ENCODE measurements around the gene SEC22B.
"Not testable (repeated sequence)": the region's sequence is repeated elsewhere in the genome, so short reads cannot be mapped to it uniquely, and the experiment has no call there.

Gene SEC22B

GRCh38 chr1:120122262-120122893 lies 53.9 kb downstream of the SEC22B start:
- POLR2A ChIA-PET; H3K36me3 ChIP-seq (ENCODE audit: control insufficient read depth in 4 of 4, insufficient read depth in 4 of 4, low read length in 3 of 4); H3K27ac ChIP-seq (ENCODE audit: insufficient read depth in 1 of 2, low read depth in 1 of 2, low read length in 2 of 2, poor library complexity in 1 of 2, severe bottlenecking in 2 of 2); H3K27me3 ChIP-seq (replicated peaks in 2 of 5; ENCODE audit: control insufficient read depth in 4 of 5, insufficient read depth in 5 of 5, low read length in 4 of 5); H3K9me3 ChIP-seq (ENCODE audit: control extremely low read depth in 1 of 5, control insufficient read depth in 4 of 5, insufficient read depth in 2 of 5, low read depth in 1 of 5, low read length in 4 of 5); CTCF ChIA-PET; H3K4me1 ChIP-seq (ENCODE audit: control extremely low read depth in 1 of 4, control insufficient read depth in 4 of 4, insufficient read depth in 4 of 4, low read length in 3 of 4): not testable (repeated sequence)
- H3K4me3 ChIP-seq (ENCODE audit: control insufficient read depth in 1 of 7, extremely low read depth in 1 of 7, insufficient read depth in 4 of 7, low read depth in 2 of 7, low read length in 6 of 7): peak overlapping the region in 1 of 7 experiments; percentile 28
- DNase-seq: peak in 1 of 3 donors; percentile 14
- WGBS (ENCODE audit: insufficient coverage): no CpG with 5 or more reads among the region's 5 CpGs

DNA sequence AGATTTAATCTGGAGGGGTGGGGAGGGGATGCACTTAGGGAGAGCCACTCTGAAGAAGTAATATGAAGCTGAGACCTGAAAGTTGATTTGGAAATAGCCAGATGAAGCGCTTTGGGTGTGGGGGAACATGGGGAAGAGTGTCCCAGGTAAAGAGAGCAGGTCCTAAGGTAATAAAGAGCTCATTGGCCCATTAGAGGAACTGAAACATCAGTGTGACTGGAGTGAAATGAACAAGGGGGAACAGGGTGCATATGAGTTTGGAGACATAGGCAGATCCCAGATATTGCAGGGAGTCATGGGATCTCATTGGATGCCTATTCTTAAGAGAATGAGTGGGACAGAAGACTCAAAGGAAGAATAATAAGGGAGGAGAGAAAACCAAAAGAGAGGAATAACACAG lies 54.5 kb downstream of the SEC22B start:
- H3K36me3 ChIP-seq (ENCODE audit: control insufficient read depth in 4 of 4, insufficient read depth in 4 of 4, low read length in 3 of 4); H3K9me3 ChIP-seq (ENCODE audit: control extremely low read depth in 1 of 5, control insufficient read depth in 4 of 5, insufficient read depth in 2 of 5, low read depth in 1 of 5, low read length in 4 of 5); POLR2A ChIA-PET; H3K27me3 ChIP-seq (replicated peaks in 2 of 5; ENCODE audit: control insufficient read depth in 4 of 5, insufficient read depth in 5 of 5, low read length in 4 of 5); CTCF ChIA-PET; DNase-seq; H3K4me3 ChIP-seq (ENCODE audit: control insufficient read depth in 1 of 7, extremely low read depth in 1 of 7, insufficient read depth in 4 of 7, low read depth in 2 of 7, low read length in 6 of 7); H3K27ac ChIP-seq (ENCODE audit: insufficient read depth in 1 of 2, low read depth in 1 of 2, low read length in 2 of 2, poor library complexity in 1 of 2, severe bottlenecking in 2 of 2): not testable (repeated sequence)
- 83% methylated on average over 1 of the region's 1 CpG for WGBS (ENCODE audit: insufficient coverage)
- peaks cover 0 to 10% (median 3%) of the 10 kb centered on the region in 4 experiments for H3K4me1 ChIP-seq (ENCODE audit: control extremely low read depth in 1 of 4, control insufficient read depth in 4 of 4, insufficient read depth in 4 of 4, low read length in 3 of 4)

GRCh38 chr1:120120525-120120924 lies 55.8 kb downstream of the SEC22B start:
- H3K4me3 ChIP-seq (ENCODE audit: control insufficient read depth in 1 of 7, extremely low read depth in 1 of 7, insufficient read depth in 4 of 7, low read depth in 2 of 7, low read length in 6 of 7); DNase-seq; H3K27me3 ChIP-seq (replicated peaks in 2 of 5; ENCODE audit: control insufficient read depth in 4 of 5, insufficient read depth in 5 of 5, low read length in 4 of 5); H3K27ac ChIP-seq (ENCODE audit: insufficient read depth in 1 of 2, low read depth in 1 of 2, low read length in 2 of 2, poor library complexity in 1 of 2, severe bottlenecking in 2 of 2); CTCF ChIA-PET; H3K36me3 ChIP-seq (ENCODE audit: control insufficient read depth in 4 of 4, insufficient read depth in 4 of 4, low read length in 3 of 4); H3K9me3 ChIP-seq (ENCODE audit: control extremely low read depth in 1 of 5, control insufficient read depth in 4 of 5, insufficient read depth in 2 of 5, low read depth in 1 of 5, low read length in 4 of 5); POLR2A ChIA-PET: not testable (repeated sequence)
- H3K4me1 ChIP-seq (ENCODE audit: control extremely low read depth in 1 of 4, control insufficient read depth in 4 of 4, insufficient read depth in 4 of 4, low read length in 3 of 4): peaks cover 0 to 11% (median 3%) of the 10 kb centered on the region in 4 experiments
- WGBS (ENCODE audit: insufficient coverage): no CpG with 5 or more reads among the region's 4 CpGs

DNA sequence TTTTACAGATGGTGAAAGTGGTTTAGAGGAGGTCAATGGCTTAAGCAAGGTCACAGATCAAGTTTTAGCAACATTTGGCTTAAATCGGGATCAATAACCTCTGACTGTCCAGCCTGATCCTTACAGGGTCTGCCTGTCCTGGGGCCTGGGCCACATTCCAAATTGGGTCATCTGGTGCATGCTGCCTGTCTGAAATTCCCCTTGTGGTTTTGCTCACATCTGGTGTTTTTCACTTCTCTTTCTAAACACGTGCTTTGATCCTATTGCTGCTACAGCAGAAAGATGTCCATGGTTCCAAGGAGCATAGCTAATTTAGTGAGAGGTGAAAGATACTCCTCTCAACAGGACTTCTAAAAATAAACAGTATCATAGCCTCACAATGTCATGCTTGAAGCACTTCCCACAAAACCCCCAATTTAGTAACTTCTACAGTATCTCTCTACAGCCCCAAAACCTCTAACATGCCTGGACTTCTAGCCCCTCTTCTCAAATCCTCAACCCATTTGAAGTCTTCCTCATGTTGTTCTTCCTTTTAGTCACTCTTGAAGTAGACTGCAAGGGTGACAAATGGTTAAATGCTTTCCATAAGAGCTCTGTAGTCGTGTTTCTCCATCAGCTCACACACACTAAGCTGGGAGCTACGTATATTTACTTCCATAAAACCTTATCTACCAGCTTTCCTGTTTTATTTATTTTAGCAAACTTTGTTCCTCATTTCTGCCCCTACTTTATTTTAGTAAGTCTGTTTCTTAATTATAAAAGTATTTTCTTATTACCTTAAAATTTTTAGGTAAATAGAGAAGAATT lies 58.7 kb downstream of the SEC22B start:
- CTCF ChIA-PET; H3K27me3 ChIP-seq (replicated peaks in 2 of 5; ENCODE audit: control insufficient read depth in 4 of 5, insufficient read depth in 5 of 5, low read length in 4 of 5); H3K36me3 ChIP-seq (ENCODE audit: control insufficient read depth in 4 of 4, insufficient read depth in 4 of 4, low read length in 3 of 4); H3K4me3 ChIP-seq (ENCODE audit: control insufficient read depth in 1 of 7, extremely low read depth in 1 of 7, insufficient read depth in 4 of 7, low read depth in 2 of 7, low read length in 6 of 7); H3K9me3 ChIP-seq (ENCODE audit: control extremely low read depth in 1 of 5, control insufficient read depth in 4 of 5, insufficient read depth in 2 of 5, low read depth in 1 of 5, low read length in 4 of 5); H3K4me1 ChIP-seq (ENCODE audit: control extremely low read depth in 1 of 4, control insufficient read depth in 4 of 4, insufficient read depth in 4 of 4, low read length in 3 of 4); H3K27ac ChIP-seq (ENCODE audit: insufficient read depth in 1 of 2, low read depth in 1 of 2, low read length in 2 of 2, poor library complexity in 1 of 2, severe bottlenecking in 2 of 2); POLR2A ChIA-PET: not testable (repeated sequence)
- WGBS (ENCODE audit: insufficient coverage): no CpG with 5 or more reads among the region's 4 CpGs
- DNase-seq: peak in 2 of 3 donors; percentile 43 to 67

GRCh38 chr1:120116094-120116493 lies 60.2 kb downstream of the SEC22B start:
- H3K4me3 ChIP-seq (ENCODE audit: control insufficient read depth in 1 of 7, extremely low read depth in 1 of 7, insufficient read depth in 4 of 7, low read depth in 2 of 7, low read length in 6 of 7); H3K27ac ChIP-seq (ENCODE audit: insufficient read depth in 1 of 2, low read depth in 1 of 2, low read length in 2 of 2, poor library complexity in 1 of 2, severe bottlenecking in 2 of 2); CTCF ChIA-PET; H3K4me1 ChIP-seq (ENCODE audit: control extremely low read depth in 1 of 4, control insufficient read depth in 4 of 4, insufficient read depth in 4 of 4, low read length in 3 of 4); H3K27me3 ChIP-seq (replicated peaks in 2 of 5; ENCODE audit: control insufficient read depth in 4 of 5, insufficient read depth in 5 of 5, low read length in 4 of 5); H3K9me3 ChIP-seq (ENCODE audit: control extremely low read depth in 1 of 5, control insufficient read depth in 4 of 5, insufficient read depth in 2 of 5, low read depth in 1 of 5, low read length in 4 of 5); H3K36me3 ChIP-seq (ENCODE audit: control insufficient read depth in 4 of 4, insufficient read depth in 4 of 4, low read length in 3 of 4); POLR2A ChIA-PET; DNase-seq: not testable (repeated sequence)
- WGBS (ENCODE audit: insufficient coverage): 100% methylated on average over 1 of the region's 2 CpGs

DNA sequence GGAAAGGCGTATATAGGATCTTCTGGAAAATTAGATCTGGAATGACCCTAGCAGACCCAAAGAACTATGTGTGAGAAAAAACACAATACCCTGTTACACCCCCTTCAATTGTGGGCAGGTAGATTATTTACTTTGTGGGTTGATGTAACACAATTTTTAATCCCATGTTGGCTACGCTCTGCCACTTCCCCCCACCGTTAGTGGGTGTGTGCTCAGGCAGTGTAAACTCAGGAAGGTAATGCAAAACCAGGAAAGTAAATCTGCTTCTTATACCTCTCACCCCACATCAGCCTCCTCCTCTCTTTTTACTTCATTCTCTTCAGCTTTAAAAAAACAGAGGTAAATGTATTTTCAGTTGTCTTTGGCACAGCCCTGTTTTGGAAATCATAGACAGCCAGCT lies 63.2 kb downstream of the SEC22B start:
- CTCF ChIA-PET; DNase-seq; H3K4me3 ChIP-seq (ENCODE audit: control insufficient read depth in 1 of 7, extremely low read depth in 1 of 7, insufficient read depth in 4 of 7, low read depth in 2 of 7, low read length in 6 of 7); POLR2A ChIA-PET; H3K36me3 ChIP-seq (ENCODE audit: control insufficient read depth in 4 of 4, insufficient read depth in 4 of 4, low read length in 3 of 4); H3K4me1 ChIP-seq (ENCODE audit: control extremely low read depth in 1 of 4, control insufficient read depth in 4 of 4, insufficient read depth in 4 of 4, low read length in 3 of 4); H3K27me3 ChIP-seq (replicated peaks in 2 of 5; ENCODE audit: control insufficient read depth in 4 of 5, insufficient read depth in 5 of 5, low read length in 4 of 5); H3K27ac ChIP-seq (ENCODE audit: insufficient read depth in 1 of 2, low read depth in 1 of 2, low read length in 2 of 2, poor library complexity in 1 of 2, severe bottlenecking in 2 of 2); H3K9me3 ChIP-seq (ENCODE audit: control extremely low read depth in 1 of 5, control insufficient read depth in 4 of 5, insufficient read depth in 2 of 5, low read depth in 1 of 5, low read length in 4 of 5): not testable (repeated sequence)
- no CpG with 5 or more reads among the region's 3 CpGs for WGBS (ENCODE audit: insufficient coverage)

DNA sequence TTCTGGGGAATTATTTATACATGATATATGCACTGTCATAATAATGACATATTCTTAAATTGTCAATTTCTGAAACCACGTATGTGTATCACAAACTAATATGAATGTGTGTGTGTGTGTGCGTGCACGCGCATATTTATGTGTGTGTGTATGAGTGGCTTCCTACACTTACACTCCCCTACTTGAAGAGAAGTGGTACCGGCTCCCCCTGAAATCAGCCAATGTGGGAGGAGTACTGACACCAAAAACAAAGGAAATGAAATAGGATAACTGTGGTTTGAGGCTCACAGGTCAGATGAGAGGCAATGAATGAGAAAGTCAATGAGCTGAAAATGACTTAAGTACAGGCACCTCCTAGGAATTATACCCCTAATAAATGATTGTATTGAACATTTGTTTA lies 64.1 kb downstream of the SEC22B start:
- no CpG with 5 or more reads among the region's 5 CpGs for WGBS (ENCODE audit: insufficient coverage)
- H3K9me3 ChIP-seq (ENCODE audit: control extremely low read depth in 1 of 5, control insufficient read depth in 4 of 5, insufficient read depth in 2 of 5, low read depth in 1 of 5, low read length in 4 of 5); H3K27ac ChIP-seq (ENCODE audit: insufficient read depth in 1 of 2, low read depth in 1 of 2, low read length in 2 of 2, poor library complexity in 1 of 2, severe bottlenecking in 2 of 2); H3K4me3 ChIP-seq (ENCODE audit: control insufficient read depth in 1 of 7, extremely low read depth in 1 of 7, insufficient read depth in 4 of 7, low read depth in 2 of 7, low read length in 6 of 7); H3K27me3 ChIP-seq (replicated peaks in 2 of 5; ENCODE audit: control insufficient read depth in 4 of 5, insufficient read depth in 5 of 5, low read length in 4 of 5); H3K36me3 ChIP-seq (ENCODE audit: control insufficient read depth in 4 of 4, insufficient read depth in 4 of 4, low read length in 3 of 4); CTCF ChIA-PET; H3K4me1 ChIP-seq (ENCODE audit: control extremely low read depth in 1 of 4, control insufficient read depth in 4 of 4, insufficient read depth in 4 of 4, low read length in 3 of 4); POLR2A ChIA-PET: not testable (repeated sequence)
- DNase-seq: peak in 2 of 3 donors; percentile 21 to 43

All from common myeloid progenitor, CD34-positive (primary cell).